Measurements from ENCODE around the gene EIF3K.

GRCh38 chr19:38663957-38664502 lies 45.0 kb downstream of the EIF3K start:
- no peak for TF ChIP-seq CTCF (IDR thresholded peaks at IDR 0.05)
- TF ChIP-seq POLR2A (IDR thresholded peaks at IDR 0.05), result peak in 1 of 2 donors; percentile 43

Measured in adrenal gland (tissue), 5 donors.